Chondrocyte (in vitro differentiated cells): ENCODE results near the gene DUOX1. TPM values are rescaled to one million over a fixed set of nuclear protein-coding genes. Genes with fewer than 3 reads are reported as not detected.
A peak's percentile ranks its signal among the peaks of the same experiment; 100 is the strongest.

Experiments
- DNase-seq: peaks from one replicate; pipeline ENCODE4 v3.0.0; 2021; ENCODE audit warnings: mixed read lengths, low spot score
- H3K27ac Mint-ChIP-seq: one replicate; pipeline ENCODE4 v1.8.0; 2021; ENCODE audit warnings: mild to moderate bottlenecking, moderate library complexity, mixed read lengths; ENCODE audit not compliant: unreplicated experiment
- H3K27me3 Mint-ChIP-seq: 2 replicates; pipeline ENCODE4 v1.8.0; 2021; ENCODE audit warnings: low read depth, mixed read lengths
- H3K36me3 Mint-ChIP-seq: 2 replicates; pipeline ENCODE4 v1.8.0; 2021; ENCODE audit warnings: low read depth, mixed read lengths
- H3K4me1 Mint-ChIP-seq: 2 replicates; pipeline ENCODE4 v1.8.0; 2021; ENCODE audit warnings: low read depth, mild to moderate bottlenecking, mixed read lengths
- H3K4me3 Mint-ChIP-seq: one replicate; pipeline ENCODE4 v1.8.0; 2021; ENCODE audit warnings: mild to moderate bottlenecking, moderate library complexity, mixed read lengths; ENCODE audit not compliant: unreplicated experiment
- H3K9me3 Mint-ChIP-seq: 2 replicates; pipeline ENCODE4 v1.8.0; 2021; ENCODE audit warnings: low read depth, mixed read lengths
- total RNA-seq: library from RNA; stranded (reverse); gene quantifications from 3 replicates; pipeline ENCODE4 v1.2.1, GENCODE V29; 2021
- TF ChIP-seq, protein P1 (sequence below): fragments of 200-600 bp; sonication (generic); IDR thresholded peaks from 2 replicates; pipeline ENCODE4 v1.5.0; 2021; ENCODE audit warnings: antibody characterized with exemption, mild to moderate bottlenecking, moderate library complexity

The DUOX1 gene
- total RNA-seq, 1 donor from 2014 or later = not detected

DNA sequence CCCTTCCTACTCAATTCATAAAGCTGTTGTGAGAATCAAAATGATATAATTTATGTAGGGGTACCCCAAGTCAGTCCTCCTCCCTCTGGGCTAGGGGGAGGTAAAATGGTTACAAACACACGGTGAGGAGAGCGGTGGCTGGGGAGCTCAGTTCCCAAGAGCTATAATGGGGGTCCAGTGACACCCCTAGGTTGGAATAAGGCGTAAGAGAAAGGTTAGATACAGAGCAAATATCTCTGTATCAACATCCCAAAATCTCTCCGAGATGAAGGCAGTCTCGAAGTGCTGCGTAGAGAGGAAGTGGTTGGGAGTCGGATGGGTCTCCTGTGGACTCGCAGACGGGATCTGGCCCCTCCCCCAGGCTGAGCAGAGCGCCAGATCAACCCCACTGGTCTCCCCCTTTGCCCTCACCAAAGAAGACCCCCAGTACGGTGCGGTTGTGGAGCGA lies 17.6 kb upstream of the DUOX1 start:
- peaks cover 58% of the 10 kb centered on the region for H3K27me3 Mint-ChIP-seq
- no peak for DNase-seq
- H3K36me3 Mint-ChIP-seq = peaks cover 2% of the 10 kb centered on the region
- H3K9me3 Mint-ChIP-seq = no peaks in the 10 kb centered on the region
- TF ChIP-seq, protein P1, sequence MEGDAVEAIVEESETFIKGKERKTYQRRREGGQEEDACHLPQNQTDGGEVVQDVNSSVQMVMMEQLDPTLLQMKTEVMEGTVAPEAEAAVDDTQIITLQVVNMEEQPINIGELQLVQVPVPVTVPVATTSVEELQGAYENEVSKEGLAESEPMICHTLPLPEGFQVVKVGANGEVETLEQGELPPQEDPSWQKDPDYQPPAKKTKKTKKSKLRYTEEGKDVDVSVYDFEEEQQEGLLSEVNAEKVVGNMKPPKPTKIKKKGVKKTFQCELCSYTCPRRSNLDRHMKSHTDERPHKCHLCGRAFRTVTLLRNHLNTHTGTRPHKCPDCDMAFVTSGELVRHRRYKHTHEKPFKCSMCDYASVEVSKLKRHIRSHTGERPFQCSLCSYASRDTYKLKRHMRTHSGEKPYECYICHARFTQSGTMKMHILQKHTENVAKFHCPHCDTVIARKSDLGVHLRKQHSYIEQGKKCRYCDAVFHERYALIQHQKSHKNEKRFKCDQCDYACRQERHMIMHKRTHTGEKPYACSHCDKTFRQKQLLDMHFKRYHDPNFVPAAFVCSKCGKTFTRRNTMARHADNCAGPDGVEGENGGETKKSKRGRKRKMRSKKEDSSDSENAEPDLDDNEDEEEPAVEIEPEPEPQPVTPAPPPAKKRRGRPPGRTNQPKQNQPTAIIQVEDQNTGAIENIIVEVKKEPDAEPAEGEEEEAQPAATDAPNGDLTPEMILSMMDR = no peak
- H3K4me3 Mint-ChIP-seq = peak overlapping the region; percentile 51
- H3K27ac Mint-ChIP-seq = no peak overlapping the region
- peaks cover 17% of the 10 kb centered on the region for H3K4me1 Mint-ChIP-seq

DNA sequence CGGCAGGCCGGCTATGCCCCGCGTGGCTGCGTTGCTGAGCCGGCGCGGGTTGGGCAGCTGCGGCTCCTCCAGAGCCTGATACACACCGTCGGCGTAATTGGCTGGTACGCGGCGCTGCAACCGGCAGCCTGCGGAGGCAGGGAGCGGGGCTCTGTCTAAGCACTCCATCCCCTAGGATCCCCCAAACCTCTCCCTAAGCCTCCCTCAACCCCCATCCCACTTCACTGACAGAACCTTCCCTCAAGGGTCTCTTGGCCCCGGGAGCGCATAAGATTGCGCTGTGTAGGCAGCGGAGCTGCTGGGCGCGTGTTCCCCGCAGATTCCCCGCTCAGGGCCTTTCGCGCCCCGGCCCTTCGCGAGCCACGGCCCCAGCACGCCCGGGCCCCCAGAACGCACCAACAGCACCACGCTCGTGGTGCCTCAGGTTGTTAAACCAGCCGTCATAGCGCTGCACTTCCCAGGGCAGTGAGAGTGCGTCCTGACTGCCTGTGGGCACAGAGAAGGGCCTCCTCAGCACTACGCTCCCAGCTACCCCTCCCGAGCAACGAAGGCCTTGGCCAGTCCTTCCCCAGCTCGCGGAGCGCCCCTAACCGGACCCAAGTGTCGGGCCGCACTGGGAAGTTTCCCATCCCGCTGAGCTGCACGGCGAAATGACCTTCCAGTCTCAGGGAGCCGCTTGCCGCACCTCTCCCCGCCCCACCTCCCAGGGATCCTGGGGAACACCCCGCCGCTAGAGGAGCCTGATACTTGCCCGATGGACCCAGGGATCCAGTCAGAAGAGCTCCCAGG lies 17.0 kb upstream of the DUOX1 start:
- Mint-ChIP-seq H3K27ac (no peak overlapping the region), H3K27me3 (peaks cover 57% of the 10 kb centered on the region), H3K9me3 (no peaks in the 10 kb centered on the region), H3K4me3 (peak overlapping the region; percentile 51), H3K36me3 (peaks cover 2% of the 10 kb centered on the region), H3K4me1 (peaks cover 18% of the 10 kb centered on the region)
- peak; percentile 79 for DNase-seq
- TF ChIP-seq, protein P1 = no peak

DNA sequence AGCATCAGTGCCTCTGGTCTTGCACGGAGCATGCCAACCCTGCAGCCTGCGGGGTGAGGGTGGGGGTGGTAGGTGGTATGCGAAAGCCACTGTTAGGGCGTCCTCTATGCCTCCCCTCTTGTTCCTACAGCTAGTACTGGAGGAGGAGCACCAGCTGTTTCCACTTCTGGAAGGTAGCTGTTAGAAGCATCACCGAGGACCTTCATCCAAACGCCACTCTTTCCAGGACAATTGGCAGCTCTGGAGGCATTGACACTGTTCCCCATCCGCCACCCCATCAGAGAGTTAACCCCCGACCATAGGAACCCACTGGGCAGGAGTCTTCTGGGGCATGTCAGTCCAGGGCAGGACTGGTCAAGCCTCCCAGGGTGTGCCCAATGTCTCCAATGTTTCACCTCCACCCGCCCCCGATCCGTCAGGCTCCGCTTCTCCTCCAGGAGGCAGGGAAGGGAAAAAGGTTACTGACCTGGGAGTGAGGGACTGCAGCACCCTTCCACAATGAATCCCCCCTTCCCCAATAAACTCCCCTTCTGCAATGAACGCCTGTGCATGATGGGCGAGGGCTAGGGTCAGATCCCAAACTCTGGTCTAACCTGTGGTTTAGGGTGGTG lies 16.3 kb upstream of the DUOX1 start:
- Mint-ChIP-seq H3K4me1 (peaks cover 24% of the 10 kb centered on the region), H3K4me3 (no peak overlapping the region), H3K9me3 (no peaks in the 10 kb centered on the region), H3K36me3 (peaks cover 2% of the 10 kb centered on the region), H3K27ac (no peak overlapping the region), H3K27me3 (peaks cover 57% of the 10 kb centered on the region)
- TF ChIP-seq, protein P1 = no peak
- DNase-seq = no peak

DNA sequence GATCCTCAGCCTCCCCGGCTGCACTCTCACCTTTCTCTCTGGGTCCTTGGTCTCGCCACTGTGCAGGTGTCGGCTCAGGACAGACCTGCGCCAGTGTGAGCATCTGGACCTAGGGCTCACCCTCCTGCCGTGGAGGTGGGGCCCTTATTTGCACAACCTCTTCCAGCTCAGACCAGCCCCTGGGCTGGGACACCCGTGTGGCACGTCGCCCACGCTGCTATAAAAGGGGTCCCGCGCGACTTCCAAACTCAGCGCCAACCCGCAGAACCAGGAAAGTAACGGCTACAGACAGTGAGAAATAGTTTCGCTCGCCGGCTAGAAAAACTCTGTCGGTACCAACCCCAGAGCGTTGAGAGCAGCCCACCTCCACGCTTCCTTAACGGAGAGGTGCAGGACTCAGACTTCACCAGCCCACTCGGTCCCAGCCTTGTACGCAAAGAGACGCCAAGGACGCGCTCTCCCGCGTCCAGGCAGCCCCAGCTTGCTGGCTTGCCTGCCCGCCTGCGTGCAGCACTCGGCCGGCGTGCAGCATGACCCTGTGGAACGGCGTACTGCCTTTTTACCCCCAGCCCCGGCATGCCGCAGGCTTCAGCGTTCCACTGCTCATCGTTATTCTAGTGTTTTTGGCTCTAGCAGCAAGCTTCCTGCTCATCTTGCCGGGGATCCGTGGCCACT lies 15.6 kb upstream of the DUOX1 start, which contains the start of the genes DUOX2 and DUOXA2:
TSS of gene DUOX2 (minus strand) at position 97 of the 675 bp plus-strand sequence. CDS start 761 bp downstream, outside the sequence.
TSS of gene DUOXA2 (plus strand) at position 251 of the 675 bp plus-strand sequence. CDS start at position 531, 280 bp downstream.
- Mint-ChIP-seq H3K27me3 (peaks cover 56% of the 10 kb centered on the region), H3K4me3 (peak within 1 kb of the TSS; percentile 22), H3K36me3 (peaks cover 2% of the 10 kb centered on the region), H3K27ac (peak within 1 kb of the TSS; percentile 69), H3K4me1 (peaks cover 24% of the 10 kb centered on the region), H3K9me3 (no peaks in the 10 kb centered on the region)
- DNase-seq = no peak
- TF ChIP-seq, protein P1 = no peak

DNA sequence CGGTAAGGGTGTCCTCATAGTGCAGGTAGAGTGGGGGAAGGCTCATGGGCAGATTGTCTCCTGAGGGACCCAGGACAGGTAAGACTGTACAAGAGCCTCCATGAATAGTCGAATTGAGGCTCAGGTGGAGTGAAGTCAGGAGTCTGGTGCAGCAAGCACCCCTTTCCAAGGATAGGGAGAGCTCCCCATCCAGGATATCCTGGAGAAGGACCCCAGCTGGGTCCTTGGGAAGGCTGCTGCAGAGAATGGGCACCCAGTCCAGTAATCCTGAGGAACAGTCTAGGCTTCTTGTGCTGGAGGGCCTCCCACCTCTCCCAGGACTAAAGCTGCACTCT lies 15.1 kb upstream of the DUOX1 start:
- H3K27me3 Mint-ChIP-seq = peaks cover 51% of the 10 kb centered on the region
- no peaks in the 10 kb centered on the region for H3K9me3 Mint-ChIP-seq
- H3K27ac Mint-ChIP-seq = no peak overlapping the region
- no peak overlapping the region for H3K4me3 Mint-ChIP-seq
- TF ChIP-seq, protein P1 = no peak
- H3K36me3 Mint-ChIP-seq = peaks cover 2% of the 10 kb centered on the region
- H3K4me1 Mint-ChIP-seq = peaks cover 24% of the 10 kb centered on the region
- no peak for DNase-seq
